ENCODE measurements around the gene RADIL. TPM values are rescaled to one million over a fixed set of nuclear protein-coding genes. Genes with fewer than 3 reads are reported as not detected.

Gene RADIL
- total and polyA plus RNA-seq, 9 of the 15 experiments (the other 6 are each of a cell fraction or from before 2014, with no cell fraction given), result 0.06 to 8.1 (median 1.9) TPM; not detected in 1

DNA sequence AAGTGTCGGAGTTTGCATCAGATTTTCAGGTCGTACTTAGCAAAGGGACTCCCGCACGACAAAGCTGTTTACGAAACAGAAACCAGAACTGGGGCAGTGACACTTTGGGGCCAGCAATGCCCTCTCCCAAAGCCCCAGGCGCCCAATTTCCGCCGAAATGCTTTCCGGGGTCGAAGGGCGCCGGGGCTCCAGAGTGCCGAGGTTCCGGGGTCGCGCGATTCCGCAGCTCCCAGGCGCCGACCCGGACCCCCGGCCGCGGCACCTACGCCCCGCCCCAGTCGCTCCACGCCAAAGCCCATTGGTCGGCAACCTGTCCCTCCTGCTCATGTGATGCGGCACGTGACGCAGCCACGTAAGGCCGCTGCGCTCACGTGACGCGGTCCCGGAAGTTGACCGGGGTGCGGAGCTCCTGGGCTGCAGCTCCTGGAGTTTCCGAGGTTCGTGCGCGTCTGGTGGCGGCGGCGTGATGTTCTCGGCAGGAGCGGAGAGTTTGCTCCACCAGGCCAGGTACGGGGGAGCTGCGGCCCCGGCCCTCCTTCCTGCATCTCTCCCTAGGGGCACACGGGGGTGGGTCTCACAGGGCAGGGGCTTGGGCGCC, 108.2 kb downstream of the RADIL start, which contains the start of gene AP5Z1 (continued):
- TF ChIP-seq, protein P1, sequence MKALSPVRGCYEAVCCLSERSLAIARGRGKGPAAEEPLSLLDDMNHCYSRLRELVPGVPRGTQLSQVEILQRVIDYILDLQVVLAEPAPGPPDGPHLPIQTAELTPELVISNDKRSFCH (CRISPR knock-in tag; IDR thresholded peaks at IDR 0.05), result no peak
- TF ChIP-seq, protein P1 (tag; IDR thresholded peaks at IDR 0.05), result 0 out of 2 replicates have a peak, but pooled peaks have one; percentile 17
- TF ChIP-seq HDAC2 (IDR thresholded peaks at IDR 0.05), result peak; percentile 89
- no peak for TF ChIP-seq KLF13 (tag; IDR thresholded peaks at IDR 0.05; ENCODE audit: borderline replicate concordance, low read depth)
- no peak for TF ChIP-seq ZNF224 (CRISPR knock-in tag; IDR thresholded peaks at IDR 0.05)
- TF ChIP-seq JUND (IDR thresholded peaks at IDR 0.05; ENCODE audit: borderline replicate concordance, low read depth, low read length), result peak; percentile 61; the same call in 1 of the 2 replicates
- TF ChIP-seq JUND (tag; IDR thresholded peaks at IDR 0.05; ENCODE audit: borderline replicate concordance, low read depth, low read length), result peak; percentile 32; the same call in 1 of the 3 replicates
- TF ChIP-seq, protein P2, sequence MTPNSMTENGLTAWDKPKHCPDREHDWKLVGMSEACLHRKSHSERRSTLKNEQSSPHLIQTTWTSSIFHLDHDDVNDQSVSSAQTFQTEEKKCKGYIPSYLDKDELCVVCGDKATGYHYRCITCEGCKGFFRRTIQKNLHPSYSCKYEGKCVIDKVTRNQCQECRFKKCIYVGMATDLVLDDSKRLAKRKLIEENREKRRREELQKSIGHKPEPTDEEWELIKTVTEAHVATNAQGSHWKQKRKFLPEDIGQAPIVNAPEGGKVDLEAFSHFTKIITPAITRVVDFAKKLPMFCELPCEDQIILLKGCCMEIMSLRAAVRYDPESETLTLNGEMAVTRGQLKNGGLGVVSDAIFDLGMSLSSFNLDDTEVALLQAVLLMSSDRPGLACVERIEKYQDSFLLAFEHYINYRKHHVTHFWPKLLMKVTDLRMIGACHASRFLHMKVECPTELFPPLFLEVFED (CRISPR knock-in tag; conservative IDR thresholded peaks at IDR 0.05), result 0 out of 2 replicates have a peak, but pooled peaks have one; percentile 16
- 0 out of 2 replicates have a peak, but pooled peaks have one; percentile 23 for TF ChIP-seq ZNF766 (CRISPR knock-in tag; conservative IDR thresholded peaks at IDR 0.05)
- no peak for TF ChIP-seq CHCHD3 (CRISPR knock-in tag; IDR thresholded peaks at IDR 0.05)
- 0 out of 2 replicates have a peak, but pooled peaks have one; percentile 60 for TF ChIP-seq ETV5 (CRISPR knock-in tag; IDR thresholded peaks at IDR 0.05; ENCODE audit: low read depth)
- TF ChIP-seq ZNF124 (CRISPR knock-in tag; IDR thresholded peaks at IDR 0.05), result no peak
- no peak for TF ChIP-seq ZNF589 (CRISPR knock-in tag; IDR thresholded peaks at IDR 0.05; ENCODE audit: low read depth)
- no peak for TF ChIP-seq FOXM1 (IDR thresholded peaks at IDR 0.05; ENCODE audit: low read depth)
- TF ChIP-seq FOXM1 (CRISPR knock-in tag; IDR thresholded peaks at IDR 0.05; ENCODE audit: low read depth), result 0 out of 2 replicates have a peak, but pooled peaks have one; percentile 44
- TF ChIP-seq, protein P3, sequence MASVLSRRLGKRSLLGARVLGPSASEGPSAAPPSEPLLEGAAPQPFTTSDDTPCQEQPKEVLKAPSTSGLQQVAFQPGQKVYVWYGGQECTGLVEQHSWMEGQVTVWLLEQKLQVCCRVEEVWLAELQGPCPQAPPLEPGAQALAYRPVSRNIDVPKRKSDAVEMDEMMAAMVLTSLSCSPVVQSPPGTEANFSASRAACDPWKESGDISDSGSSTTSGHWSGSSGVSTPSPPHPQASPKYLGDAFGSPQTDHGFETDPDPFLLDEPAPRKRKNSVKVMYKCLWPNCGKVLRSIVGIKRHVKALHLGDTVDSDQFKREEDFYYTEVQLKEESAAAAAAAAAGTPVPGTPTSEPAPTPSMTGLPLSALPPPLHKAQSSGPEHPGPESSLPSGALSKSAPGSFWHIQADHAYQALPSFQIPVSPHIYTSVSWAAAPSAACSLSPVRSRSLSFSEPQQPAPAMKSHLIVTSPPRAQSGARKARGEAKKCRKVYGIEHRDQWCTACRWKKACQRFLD (CRISPR knock-in tag; IDR thresholded peaks at IDR 0.05), result no peak
- TF ChIP-seq ZNF274 (IDR thresholded peaks at IDR 0.05; ENCODE audit: borderline replicate concordance, low read depth, low read length), result no peak
- TF ChIP-seq SMAD2 (IDR thresholded peaks at IDR 0.05; ENCODE audit: low read depth, low read length), result no peak
- TF ChIP-seq ZNF699 (CRISPR knock-in tag; IDR thresholded peaks at IDR 0.05; ENCODE audit: insufficient replicate concordance), result no peak
- TF ChIP-seq GATAD2A (IDR thresholded peaks at IDR 0.05), result peak; percentile 64; the same call in 1 of the 2 replicates
- no peak for TF ChIP-seq ATF1 (CRISPR knock-in tag; IDR thresholded peaks at IDR 0.05)
- TF ChIP-seq ATF1 (tag; IDR thresholded peaks at IDR 0.05), result peak; percentile 97
- TF ChIP-seq FIP1L1 (IDR thresholded peaks at IDR 0.05; ENCODE audit: low read depth, low read length, poor library complexity, severe bottlenecking), result peak; percentile 76
- TF ChIP-seq, protein P4, sequence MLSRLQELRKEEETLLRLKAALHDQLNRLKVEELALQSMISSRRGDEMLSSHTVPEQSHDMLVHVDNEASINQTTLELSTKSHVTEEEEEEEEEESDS (CRISPR knock-in tag; IDR thresholded peaks at IDR 0.05), result no peak
- TF ChIP-seq NFYB (IDR thresholded peaks at IDR 0.05; ENCODE audit: extremely low read depth, insufficient read length), result peak; percentile 63
- TF ChIP-seq JUN (IDR thresholded peaks at IDR 0.05; ENCODE audit: borderline replicate concordance, low read depth, low read length), result peak; percentile 72; the same call in 1 of the 2 replicates
- no peak; the same call in 1 of the 2 replicates for TF ChIP-seq JUN (CRISPR knock-in tag; IDR thresholded peaks at IDR 0.05; ENCODE audit: borderline replicate concordance)
- TF ChIP-seq LEF1 (IDR thresholded peaks at IDR 0.05), result peak; percentile 88
